CD4-positive, alpha-beta T cell treated with Interleukin-21 for 1 hour (primary cell): ENCODE data around the gene ATP8A2.

Experiments used
- DNase-seq: peaks from one replicate; pipeline ENCODE4 v3.0.0-alpha.2; 2020

Gene ATP8A2

GRCh38 chr13:26022538-26023292 lies 650.9 kb downstream of the ATP8A2 start:
- DNase-seq, result no peak

DNA sequence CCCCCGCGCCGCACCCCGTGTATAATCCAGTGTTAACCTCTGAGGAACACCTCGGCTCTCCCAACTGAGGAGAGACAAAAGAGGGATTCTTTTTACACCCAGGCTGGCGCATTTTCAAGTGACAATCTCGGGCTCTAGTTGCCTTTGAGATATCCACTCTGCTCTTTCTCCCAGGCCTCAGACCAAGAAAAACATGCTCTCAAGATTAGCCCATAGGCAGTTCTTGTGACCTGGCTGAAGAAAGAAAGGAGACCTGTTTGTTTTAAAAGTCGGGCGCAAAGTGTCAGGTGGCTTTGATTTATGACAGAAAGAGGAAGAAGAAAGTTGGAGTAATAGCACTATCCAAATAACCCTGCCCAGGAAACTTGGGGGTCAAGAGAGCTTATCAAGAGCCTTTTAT lies 652.8 kb downstream of the ATP8A2 start:
- no peak for DNase-seq

DNA sequence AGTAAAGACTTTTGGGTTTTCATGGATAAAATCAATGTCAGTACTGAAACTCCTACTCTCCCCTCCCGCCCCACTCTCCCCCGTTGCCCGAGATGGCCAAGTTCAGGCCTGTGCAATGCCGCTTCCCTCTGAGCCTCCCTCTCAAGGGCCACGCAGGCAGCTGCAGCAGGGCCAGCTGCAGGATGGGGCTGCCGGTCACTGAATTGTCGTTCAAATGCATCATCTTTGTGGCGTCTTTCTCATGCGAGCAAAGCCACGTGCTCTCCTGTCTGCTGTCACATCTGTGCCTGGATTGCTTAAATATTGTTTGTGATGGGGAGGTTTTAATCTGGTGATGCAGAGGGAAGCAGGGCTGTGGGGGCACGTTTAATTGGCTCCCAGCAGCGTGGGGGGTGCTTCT lies 653.4 kb downstream of the ATP8A2 start:
- DNase-seq, result no peak

DNA sequence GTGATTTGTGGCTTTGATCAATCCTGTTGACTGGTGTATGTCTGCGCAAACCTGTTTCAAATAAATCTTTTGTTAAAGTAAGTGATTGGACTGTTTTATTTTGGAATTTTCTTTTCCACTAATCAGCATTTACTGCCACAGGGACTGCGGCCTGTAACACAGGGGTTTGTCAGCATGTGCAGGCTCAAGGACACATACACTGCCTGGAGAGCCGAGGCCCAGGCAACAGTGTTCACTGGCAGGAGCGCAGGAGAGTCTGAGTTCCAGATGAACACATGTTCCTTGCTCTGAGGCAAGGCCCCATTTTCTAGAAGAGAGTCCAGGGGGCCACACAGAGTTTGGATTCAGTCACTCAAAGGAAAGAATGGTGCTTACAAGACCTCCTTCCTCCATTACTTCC lies 654.0 kb downstream of the ATP8A2 start:
- no peak for DNase-seq

DNA sequence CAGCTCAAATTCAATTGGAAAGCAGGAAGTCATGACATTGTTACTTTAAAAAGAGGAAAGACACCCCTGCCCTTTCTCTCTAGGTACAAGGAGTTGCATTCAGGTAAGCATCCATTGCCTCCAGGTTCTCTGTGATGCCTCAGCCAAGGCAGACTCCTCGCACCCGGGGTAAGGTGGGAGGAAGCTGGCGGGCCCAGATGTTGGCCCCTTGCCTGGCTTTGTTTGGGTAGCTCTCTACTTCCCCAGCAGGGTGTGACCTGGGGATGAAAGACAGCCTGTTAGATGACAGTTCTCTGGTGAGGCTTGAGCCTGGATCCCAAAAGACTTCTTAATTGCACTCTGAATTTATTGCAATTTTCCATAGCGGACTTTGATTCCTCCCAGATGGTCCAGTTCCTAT lies 654.4 kb downstream of the ATP8A2 start:
- DNase-seq, result no peak

- no peak for DNase-seq
Observed at GRCh38 chr13:26029581-26030136, 657.9 kb downstream of the ATP8A2 start.

DNA sequence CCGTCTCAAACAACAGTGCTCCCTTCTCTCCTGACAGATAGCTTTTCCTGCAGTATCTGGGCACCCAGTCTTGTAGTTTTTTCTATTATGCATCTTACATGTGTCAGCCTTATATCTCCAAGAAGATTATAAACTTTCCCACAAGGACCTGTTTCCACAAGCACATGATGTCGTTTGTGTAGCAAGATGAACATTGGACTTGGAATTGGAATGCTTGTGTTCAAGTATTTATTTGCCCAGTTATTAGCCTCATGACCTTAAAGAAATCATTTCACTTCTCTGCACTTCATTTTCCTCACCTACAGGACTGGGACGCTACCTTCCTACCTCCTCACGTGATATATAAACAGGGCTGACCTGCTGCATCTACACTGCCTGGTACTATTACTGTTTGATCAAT lies 658.6 kb downstream of the ATP8A2 start:
- no peak for DNase-seq

- DNase-seq, result no peak
Observed at GRCh38 chr13:26034018-26034417, 662.2 kb downstream of the ATP8A2 start.

DNA sequence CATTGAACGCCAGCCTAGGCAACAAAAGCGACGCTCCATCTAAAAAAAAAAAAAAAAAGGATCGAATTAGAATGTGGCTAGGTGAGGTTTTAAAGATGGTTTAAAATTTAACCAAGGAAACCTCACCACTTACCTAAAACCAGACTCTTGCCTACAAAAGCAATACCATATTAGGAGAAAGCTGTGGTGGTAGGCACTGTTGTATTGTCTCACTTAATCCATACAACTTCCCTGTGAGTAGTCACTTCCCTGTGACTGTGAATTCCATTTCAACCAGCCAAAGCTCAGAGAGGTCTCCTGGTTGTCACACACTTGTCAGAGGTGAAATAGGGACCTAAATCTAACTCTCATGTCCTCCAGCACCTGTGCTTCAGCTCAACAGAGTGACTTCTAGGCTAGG lies 664.6 kb downstream of the ATP8A2 start:
- DNase-seq, result no peak

DNA sequence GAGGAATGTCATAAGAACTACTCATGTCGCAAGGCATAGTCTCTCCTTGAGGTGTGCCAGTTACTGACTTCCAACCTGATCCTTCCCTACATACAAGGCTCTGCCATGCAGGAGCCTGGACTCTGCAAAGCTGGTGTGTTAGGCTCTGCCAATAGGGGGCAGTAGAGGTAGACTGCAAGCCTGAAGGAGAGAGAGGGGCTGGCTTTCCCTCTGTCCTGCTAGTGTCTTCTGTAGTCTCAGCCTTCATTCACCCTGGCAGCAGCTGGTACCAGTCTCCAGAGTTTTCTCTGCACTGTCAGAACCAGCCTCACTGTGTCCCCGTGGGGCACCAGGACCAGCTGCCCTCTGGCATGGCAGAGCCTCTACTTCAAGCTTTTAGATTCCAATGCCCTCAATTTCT lies 665.5 kb downstream of the ATP8A2 start:
- peak; percentile 27 for DNase-seq

DNA sequence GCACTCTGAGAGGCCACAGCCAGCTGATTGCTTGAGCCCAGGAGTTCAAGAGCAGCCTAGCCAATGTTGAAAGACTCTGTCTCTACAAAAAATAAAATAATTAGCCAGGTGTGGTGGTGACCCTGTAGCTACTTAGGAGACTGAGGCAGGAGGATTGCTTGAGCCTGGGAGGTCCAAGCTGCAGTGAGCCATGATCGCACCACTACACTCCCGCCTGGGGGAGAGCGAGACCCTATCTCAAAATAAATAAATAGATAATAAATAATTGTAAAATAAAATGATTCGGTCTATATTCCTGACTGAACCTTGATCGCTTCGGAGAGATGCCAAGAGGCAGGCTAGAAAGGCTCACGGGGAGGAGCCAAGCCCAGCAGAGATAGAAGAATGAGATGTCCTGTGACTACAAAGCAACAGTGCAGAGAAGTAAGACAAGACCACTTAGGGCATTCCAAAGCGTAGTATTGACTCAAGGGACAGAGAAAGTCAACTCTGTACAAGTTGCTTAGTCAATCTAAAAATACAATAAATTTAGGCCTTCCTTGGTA lies 667.2 kb downstream of the ATP8A2 start:
- DNase-seq, result no peak

- no peak for DNase-seq
Observed at GRCh38 chr13:26041444-26041843, 669.7 kb downstream of the ATP8A2 start.

DNA sequence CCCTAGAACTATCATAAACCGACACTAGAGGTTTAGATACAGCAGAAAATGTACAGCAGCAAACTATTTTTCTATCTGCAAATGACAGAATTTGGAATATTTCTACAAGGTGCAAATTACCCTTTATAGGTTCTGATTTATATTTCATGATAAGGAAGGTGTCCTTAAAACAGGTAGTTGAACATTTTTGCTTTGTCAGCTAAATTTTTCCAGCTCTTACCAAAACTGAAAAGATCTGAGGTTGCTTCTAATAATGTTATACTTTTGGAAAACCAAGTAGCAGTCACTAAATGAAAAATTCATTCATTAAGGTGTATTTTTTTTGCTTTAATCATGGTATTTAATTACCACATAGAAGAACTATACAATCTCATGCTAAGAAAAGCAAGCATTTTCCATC lies 671.0 kb downstream of the ATP8A2 start:
- DNase-seq, result no peak

- no peak for DNase-seq
Observed at GRCh38 chr13:26045142-26045541, 673.4 kb downstream of the ATP8A2 start.

DNA sequence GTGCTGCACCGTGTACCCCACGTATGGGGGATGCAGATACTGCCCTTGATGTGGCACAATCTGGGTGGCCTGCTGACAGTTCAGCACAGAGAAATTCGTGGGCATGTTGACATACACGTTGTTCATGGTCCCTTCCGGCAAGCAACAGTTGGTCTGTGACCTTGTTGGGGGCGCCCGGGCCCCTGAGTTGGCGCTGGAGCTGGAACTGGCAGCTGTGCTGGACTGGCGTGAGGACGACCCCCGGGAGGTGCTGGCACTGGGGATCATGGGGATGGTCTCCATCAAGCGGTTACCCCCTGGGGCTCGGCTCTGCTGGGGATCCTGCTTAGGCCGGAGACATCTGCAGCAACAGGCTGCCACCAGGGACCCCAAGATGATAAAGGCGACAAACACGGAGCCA lies 674.9 kb downstream of the ATP8A2 start:
- no peak for DNase-seq

- DNase-seq, result no peak
Observed at GRCh38 chr13:26047040-26047439, 675.3 kb downstream of the ATP8A2 start.

DNA sequence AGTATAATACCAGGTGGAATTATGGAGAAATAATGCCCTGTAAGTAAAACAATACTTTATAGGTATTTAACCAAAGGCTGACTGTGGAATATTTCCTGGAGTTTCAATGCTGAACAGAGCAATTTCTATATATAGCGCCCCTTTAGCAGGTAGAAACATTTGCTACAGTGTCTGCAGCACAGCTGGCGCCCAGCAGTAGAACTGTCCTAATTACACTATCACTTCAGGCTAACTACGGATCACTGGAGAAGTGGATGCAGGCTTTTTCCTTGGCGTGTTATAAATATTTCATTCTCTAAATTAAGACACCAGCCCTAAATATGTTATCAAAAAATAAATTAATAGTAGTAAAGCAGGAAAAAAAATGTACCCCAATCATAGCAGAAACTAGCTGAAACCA lies 677.0 kb downstream of the ATP8A2 start:
- no peak for DNase-seq

GRCh38 chr13:26050568-26051230 lies 678.9 kb downstream of the ATP8A2 start:
- no peak for DNase-seq

DNA sequence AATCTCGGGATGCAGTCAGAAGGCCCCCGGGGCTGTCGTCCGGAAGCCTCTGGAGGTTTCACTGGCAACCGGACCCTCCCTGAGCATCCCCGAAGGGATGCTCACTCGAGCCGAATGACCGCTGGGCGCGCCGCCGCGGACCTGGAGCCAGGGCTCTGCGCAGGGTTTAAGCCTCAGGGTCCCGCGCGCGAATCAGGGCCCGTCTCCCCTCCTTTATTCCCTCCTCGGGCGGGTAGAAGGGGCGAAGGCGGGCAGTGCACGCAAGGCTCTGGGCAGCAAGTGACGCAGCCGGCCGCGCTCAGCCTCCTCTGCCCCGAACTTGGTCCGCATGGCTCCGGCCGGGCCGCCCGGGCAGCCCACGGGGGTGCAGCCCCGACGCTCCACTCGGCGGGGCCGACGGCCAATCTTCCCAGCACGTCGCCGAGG lies 679.5 kb downstream of the ATP8A2 start:
- no peak for DNase-seq

GRCh38 chr13:26051657-26052311 lies 680.0 kb downstream of the ATP8A2 start, which contains the start of gene SHISA2:
Gene SHISA2 (minus strand): TSS chr13:26052016. CDS start chr13:26050975, 1,041 bp downstream.
- peak; percentile 30 for DNase-seq

GRCh38 chr13:26052337-26052736 lies 680.6 kb downstream of the ATP8A2 start:
- no peak for DNase-seq

DNA sequence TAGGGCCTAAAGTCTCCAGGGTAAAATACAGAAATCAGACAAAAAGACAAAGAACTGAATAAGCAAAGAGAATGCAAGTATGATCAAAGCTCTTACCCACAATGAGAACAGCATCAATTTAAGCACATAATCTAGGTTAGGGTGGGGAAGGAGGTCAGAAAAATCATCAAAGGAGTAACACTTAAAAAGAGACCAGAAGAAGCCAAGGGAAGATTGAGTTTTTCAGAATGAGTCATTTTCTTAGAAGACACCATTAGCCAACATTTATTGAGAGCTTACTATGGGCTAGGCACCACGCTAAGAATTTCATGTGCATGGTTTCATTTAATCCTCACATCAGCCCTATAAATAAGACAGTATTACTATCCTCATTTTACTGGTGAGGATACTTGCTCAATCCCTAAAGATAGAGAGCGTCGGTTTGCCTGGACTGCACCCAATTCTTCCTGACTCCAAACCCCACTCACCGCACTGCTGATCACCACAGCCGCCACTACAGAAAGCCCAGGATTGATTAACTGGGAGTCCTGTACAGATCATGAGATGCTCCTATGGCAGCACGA lies 681.7 kb downstream of the ATP8A2 start:
- no peak for DNase-seq

GRCh38 chr13:26054896-26055295 lies 683.1 kb downstream of the ATP8A2 start:
- no peak for DNase-seq
